HepG2 (cell line): ENCODE data around the gene CLEC20A. TPM values are rescaled to one million over a fixed set of nuclear protein-coding genes. Genes with fewer than 3 reads are reported as not detected.

Experiments used
- ATAC-seq: fragments of 200-7000 bp; cut with Tn5 transposase; 3 replicates; pipeline ENCODE4 v1.9.1; 2020; ENCODE audit warnings: mild to moderate bottlenecking, moderate library complexity
- BruUV-seq: library from RNA; stranded (reverse); fragments of 400-500 nt; replicated peaks from 2 replicates; lab custom pipeline; 2021; lab: Mats Ljungman, UMichigan
- CTCF ChIA-PET: fragments of 300-600 bp; formaldehyde crosslinking; extraction: SDS; loops from one replicate; lab custom pipeline; 2021; ENCODE audit warnings: low total read pairs, inconsistent platforms, low intra/inter-chr PET ratio; lab: Yijun Ruan, JAX
- POLR2A ChIA-PET: fragments of 350-600 bp; sonication (Branson Sonifier 250); formaldehyde crosslinking; loops from one replicate; lab custom pipeline; 2020; ENCODE audit warnings: antibody characterized with exemption, inconsistent platforms; lab: Yijun Ruan, JAX
- DNase-seq: peaks from one replicate; pipeline ENCODE4 v3.0.0-alpha.2; 2015; ENCODE audit warnings: low spot score
- FAIRE-seq: peaks from 3 replicates; lab custom pipeline; 2011; peaks lifted over from hg19 to GRCh38; lab: Jason Lieb, UNC
- H2AFZ ChIP-seq: one replicate; pipeline ENCODE4 v1.6.1; 2011; ENCODE audit warnings: low read length, inconsistent platforms
- H3K27ac ChIP-seq: fragments of 300-600 bp; 3 replicates; pipeline ENCODE4 v1.8.0; 2011; ENCODE audit warnings: mixed run types, mild to moderate bottlenecking, mixed read lengths, low read length, inconsistent platforms; ENCODE audit not compliant: insufficient read depth; ENCODE audit errors: extremely low read length
- H3K27me3 ChIP-seq, 2 experiments: fragments of 200-600 bp in 1 of 2; 2 replicates in 1 of 2; 3 replicates in 1 of 2; pipeline versions ENCODE4 v1.6.0 to v1.8.0; 2011; ENCODE audit warnings: low read length in 2 of 2, mild to moderate bottlenecking in 2 of 2, moderate library complexity in 2 of 2, inconsistent platforms in 1 of 2; ENCODE audit not compliant: insufficient read depth in 2 of 2, control insufficient read depth in 1 of 2
- H3K36me3 ChIP-seq, 2 experiments: fragments of 200-600 bp in 1 of 2; replicated peaks in 1 of 2; 2 replicates in 1 of 2; 3 replicates in 1 of 2; pipeline versions ENCODE4 v1.5.1 to v1.8.0; 2011; ENCODE audit warnings: low read length in 2 of 2, inconsistent platforms in 1 of 2; ENCODE audit not compliant: insufficient read depth in 2 of 2, control insufficient read depth in 1 of 2
- H3K4me1 ChIP-seq: 2 replicates; pipeline ENCODE4 v1.5.1; 2012; ENCODE audit warnings: low read length, inconsistent platforms; ENCODE audit not compliant: insufficient read depth
- H3K4me2 ChIP-seq: 2 replicates; pipeline ENCODE4 v1.6.0; 2011; ENCODE audit warnings: low read depth, low read length, inconsistent platforms
- H3K4me3 ChIP-seq, 3 experiments: fragments of 200-600 bp in 1 of 3; sonication (generic), shearing (Covaris generic) in 1 of 3; replicated peaks in 1 of 3; 2 replicates each; pipeline ENCODE4 v1.5.1; 2011 to 2016; ENCODE audit warnings: low read length in 3 of 3, inconsistent platforms in 2 of 3, low read depth in 2 of 3, mild to moderate bottlenecking in 2 of 3, control low read depth in 1 of 3, mixed read lengths in 1 of 3; ENCODE audit not compliant: insufficient read depth in 1 of 3
- H3K79me2 ChIP-seq: one replicate; pipeline ENCODE4 v1.6.1; 2011; ENCODE audit warnings: low read length, inconsistent platforms; ENCODE audit not compliant: insufficient read depth
- H3K9ac ChIP-seq: 2 replicates; pipeline ENCODE4 v1.6.0; 2011; ENCODE audit warnings: mild to moderate bottlenecking, low read depth, low read length, inconsistent platforms; ENCODE audit not compliant: insufficient read depth
- H3K9me3 ChIP-seq: 2 replicates; pipeline ENCODE4 v1.5.1; 2012; ENCODE audit warnings: mild to moderate bottlenecking, low read length
- H4K20me1 ChIP-seq: 2 replicates; pipeline ENCODE4 v1.6.0; 2011; ENCODE audit warnings: inconsistent platforms, mild to moderate bottlenecking, low read length, moderate library complexity; ENCODE audit not compliant: insufficient read depth
- KAT8 ChIP-seq: IDR thresholded peaks from 2 replicates; pipeline ENCODE4 v1.6.1; 2016; ENCODE audit warnings: missing genetic modification reagents, missing compliant biosample characterization
- MAFF ChIP-seq: IDR thresholded peaks from 2 replicates; pipeline ENCODE4 v1.6.1; 2011; ENCODE audit warnings: low read depth, low read length, improper control_type of control experiment
- MAFG ChIP-seq: sonication (generic); formaldehyde crosslinking; IDR thresholded peaks from 2 replicates; pipeline ENCODE4 v1.5.1; 2020; ENCODE audit warnings: mild to moderate bottlenecking, missing genetic modification reagents
- MAFK ChIP-seq, 2 experiments: IDR thresholded peaks in 1 of 2; conservative IDR thresholded peaks in 1 of 2; 2 replicates each; pipeline ENCODE4 v1.6.1; 2011; ENCODE audit warnings: improper control_type of control experiment in 2 of 2, low read length in 2 of 2
- ZC3H13 ChIP-seq: sonication (generic); formaldehyde crosslinking; IDR thresholded peaks from 2 replicates; pipeline ENCODE4 v1.8.1; 2023; ENCODE audit warnings: mild to moderate bottlenecking, missing genetic modification reagents, moderate library complexity
- WGBS: methylation state at CpG from one replicate; pipeline ENCODE4 v1.1.6; 2017; ENCODE audit warnings: low lambda C conversion rate; 5-methylcytosine and 5-hydroxymethylcytosine counted together
- in situ Hi-C: cut with HindIII; loops from 2 replicates; pipeline ENCODE4 v1.10.0; 2017; ENCODE audit warnings: low pct_unique_long_range_greater_than_20kb; ENCODE audit not compliant: extremely low pct_ligation_motif_present
- intact Hi-C: fragments of 100-400 bp; cut with micrococcal nuclease; formaldehyde crosslinking; loops from one replicate; pipeline ENCODE4 v1.10.0; 2022; ENCODE audit not compliant: unreplicated experiment
- polyA plus RNA-seq, 8 experiments: library from polyadenylated mRNA; depleted of rRNA in 3 of 8; stranded (reverse) in 7 of 8; unstranded in 1 of 8; fragments of >200 nt; fragmentation: Illumina TruSeq in 4 of 8; extraction: Trizol in 4 of 8; gene quantifications; 2 replicates each; pipeline versions ENCODE4 v1.2.1 to v1.2.3, GENCODE V29; 2011 to 2016; ENCODE audit warnings: low read depth in 4 of 8, missing spikeins in 1 of 8, mixed read lengths in 1 of 8; ENCODE audit not compliant: insufficient read depth in 1 of 8
- total RNA-seq, 5 experiments: library from RNA; depleted of rRNA; stranded (reverse); fragments of >200 nt; fragmentation: Illumina TruSeq; extraction: Trizol; gene quantifications; 2 replicates each; pipeline ENCODE4 v1.2.3, GENCODE V29; 2016; ENCODE audit warnings: low read depth in 1 of 5

CLEC20A gene
- total and polyA plus RNA-seq, 2 of the 13 experiments (the other 11 are each of a cell fraction or from before 2014, with no cell fraction given), result not detected

DNA sequence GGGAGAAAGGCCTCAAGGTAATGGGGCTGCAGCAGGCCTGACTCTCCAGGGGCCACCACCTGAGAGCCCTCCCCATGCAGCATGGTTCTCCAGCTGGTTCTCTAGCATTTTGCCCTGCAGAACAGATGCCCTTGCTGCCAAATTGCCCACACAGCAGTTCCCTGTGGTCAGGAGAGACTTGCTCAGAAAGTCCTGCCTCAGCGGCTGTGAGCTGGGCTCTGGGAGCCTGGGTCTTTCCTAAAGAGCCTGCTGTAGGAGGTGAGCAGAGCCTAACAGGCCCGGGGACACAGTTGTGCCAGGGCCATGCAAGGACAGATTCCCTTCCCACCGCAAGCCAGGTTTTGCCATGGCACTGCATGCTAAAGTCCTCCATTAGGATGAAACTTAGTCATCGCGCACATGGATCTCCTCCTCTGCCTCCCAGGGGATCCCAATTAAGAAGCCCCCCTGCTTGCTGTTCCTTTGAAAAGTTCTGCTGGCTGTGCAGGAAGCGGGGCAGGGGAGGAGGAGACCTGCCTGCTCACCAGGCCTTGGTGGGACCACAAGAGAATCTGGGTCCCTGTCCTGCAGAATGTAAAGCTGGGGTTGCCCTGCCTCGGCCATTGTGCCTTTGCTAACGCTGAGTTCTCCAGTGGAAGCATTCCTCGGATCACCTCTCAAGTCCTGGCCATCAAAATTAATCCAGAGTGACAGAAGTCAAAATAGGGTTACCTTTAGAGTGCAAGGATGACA lies 37.5 kb upstream of the CLEC20A start:
- BruUV-seq, result no TSS peak
- Histone ChIP-seq H3K9ac (no peak overlapping the region), H3K27ac (no peak overlapping the region), H3K36me3 (no peaks in the 10 kb centered on the region), H3K9me3 (no peaks in the 10 kb centered on the region), H3K4me1 (peaks cover 67% of the 10 kb centered on the region), H2AFZ (no peak overlapping the region), H3K4me3 (no peak overlapping the region), H3K79me2 (no peaks in the 10 kb centered on the region), H3K4me2 (peak overlapping the region; percentile 15; the same call in 1 of the 2 replicates), H4K20me1 (no peaks in the 10 kb centered on the region), H3K27me3 (0 out of 5 replicates have a peak, but pooled peaks cover 0 to 6% of the 10 kb centered on the region in 2 experiments)
- CTCF ChIA-PET, result interaction anchor here (2.7 to 3.4 kb wide), 2 partner anchors 219 to 468 kb away, joined by 13 to 15 read pairs; no protein-coding TSS in a partner anchor
- TF ChIP-seq ZC3H13 (no peak), KAT8 (no peak), MAFK (conservative IDR thresholded peaks at IDR 0.05 in 1 of 2, IDR thresholded peaks at IDR 0.05 in 1 of 2; ENCODE audit: low read length in 2 of 2) (peak in 1 of 2 experiments; percentile 0; a peak in 1 of 4 replicates), MAFG (CRISPR knock-in tag) (0 out of 2 replicates have a peak, but pooled peaks have one; percentile 12), MAFF (0 out of 2 replicates have a peak, but pooled peaks have one; percentile 1)
- 28% methylated on average over 4 of the region's 9 CpGs for WGBS
- ATAC-seq (no peak), FAIRE-seq (no peak), DNase-seq (no peak)
- POLR2A ChIA-PET, result no interaction called here
- in situ Hi-C loops (loop anchor here (5.0 kb wide), 3 partner anchors 218 to 468 kb away; no protein-coding TSS in a partner anchor), intact Hi-C loops (loop anchor here (10.0 kb wide), 1 partner anchor 250 kb away; no protein-coding TSS in a partner anchor)
